Right lobe of liver (tissue), 4 donors: Measurements from ENCODE around the gene FOXF2.

ENCODE experiments used
- CTCF ChIP-seq, 4 donors: fragments of 200-600 bp in 3 of 4; fragments of 450-650 bp in 1 of 4; IDR thresholded peaks; one replicate each; pipeline versions ENCODE4 v1.5.1 to v1.8.0; 2016 to 2022; ENCODE audit warnings: antibody characterized with exemption in 4 of 4, mild to moderate bottlenecking in 2 of 4
- POLR2A ChIP-seq: fragments of 450-650 bp; IDR thresholded peaks from one replicate; pipeline ENCODE4 v1.6.1; 2017; ENCODE audit warnings: antibody characterized with exemption, mild to moderate bottlenecking
- donor health status: DM: no; HTN: no; CAD: no.
- donor health status: DM: no; HTN: no; CAD: no.
- donor health status: DM: no; HTN: yes; CAD: no.

- TF ChIP-seq CTCF (IDR thresholded peaks at IDR 0.05) (no peak), POLR2A (no peak)
Observed at GRCh38 chr6:1364791-1365190, 24.6 kb upstream of the FOXF2 start.
